LNCaP clone FGC (cell line): Measurements from ENCODE around the gene RXFP3.

ENCODE experiments used
- DNase-seq: peaks from one replicate; pipeline ENCODE4 v3.0.0-alpha.2; 2011; ENCODE audit warnings: low read depth
- H3K4me3 ChIP-seq: 2 replicates; pipeline ENCODE4 v1.5.1; 2011; ENCODE audit warnings: mild to moderate bottlenecking, low read depth, low read length, control low read depth
- CTCF ChIP-seq: IDR thresholded peaks from 2 replicates; pipeline ENCODE4 v1.5.1; 2012; ENCODE audit warnings: mild to moderate bottlenecking; ENCODE audit not compliant: control insufficient read depth, insufficient read depth; ENCODE audit errors: extremely low read depth

The RXFP3 gene

DNA sequence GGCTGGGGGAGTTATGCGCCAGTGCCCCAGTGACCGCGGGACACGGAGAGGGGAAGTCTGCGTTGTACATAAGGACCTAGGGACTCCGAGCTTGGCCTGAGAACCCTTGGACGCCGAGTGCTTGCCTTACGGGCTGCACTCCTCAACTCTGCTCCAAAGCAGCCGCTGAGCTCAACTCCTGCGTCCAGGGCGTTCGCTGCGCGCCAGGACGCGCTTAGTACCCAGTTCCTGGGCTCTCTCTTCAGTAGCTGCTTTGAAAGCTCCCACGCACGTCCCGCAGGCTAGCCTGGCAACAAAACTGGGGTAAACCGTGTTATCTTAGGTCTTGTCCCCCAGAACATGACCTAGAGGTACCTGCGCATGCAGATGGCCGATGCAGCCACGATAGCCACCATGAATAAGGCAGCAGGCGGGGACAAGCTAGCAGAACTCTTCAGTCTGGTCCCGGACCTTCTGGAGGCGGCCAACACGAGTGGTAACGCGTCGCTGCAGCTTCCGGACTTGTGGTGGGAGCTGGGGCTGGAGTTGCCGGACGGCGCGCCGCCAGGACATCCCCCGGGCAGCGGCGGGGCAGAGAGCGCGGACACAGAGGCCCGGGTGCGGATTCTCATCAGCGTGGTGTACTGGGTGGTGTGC, at the start of gene RXFP3:
RXFP3 (plus strand) TSS at position 6 of the 636 bp plus-strand sequence; CDS start at position 361, 355 bp downstream.
- no peak for DNase-seq
- TF ChIP-seq CTCF: no peak
- H3K4me3 ChIP-seq: peak within 1 kb of the TSS; percentile 42

DNA sequence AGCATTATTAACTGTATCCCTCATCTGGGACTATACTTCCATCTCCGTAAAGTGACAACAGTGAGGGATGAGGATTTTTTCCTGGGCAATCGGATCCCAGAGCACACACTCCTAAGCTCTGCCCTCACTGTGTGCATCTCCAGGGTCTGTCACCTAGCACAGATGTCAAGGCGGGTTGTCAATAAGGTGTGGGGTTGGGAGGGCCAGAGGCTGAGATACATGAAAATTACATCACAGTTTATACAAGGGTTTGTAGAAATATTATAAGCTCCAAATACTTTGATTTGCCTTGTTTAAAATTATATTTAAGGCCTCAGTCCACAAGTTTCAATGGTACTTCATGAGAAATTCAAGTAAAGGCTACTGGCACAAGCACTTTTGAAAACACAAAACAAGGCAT, 48.9 kb upstream of the RXFP3 start:
- H3K4me3 ChIP-seq: no peak overlapping the region
- TF ChIP-seq CTCF: no peak
- DNase-seq: no peak

DNA sequence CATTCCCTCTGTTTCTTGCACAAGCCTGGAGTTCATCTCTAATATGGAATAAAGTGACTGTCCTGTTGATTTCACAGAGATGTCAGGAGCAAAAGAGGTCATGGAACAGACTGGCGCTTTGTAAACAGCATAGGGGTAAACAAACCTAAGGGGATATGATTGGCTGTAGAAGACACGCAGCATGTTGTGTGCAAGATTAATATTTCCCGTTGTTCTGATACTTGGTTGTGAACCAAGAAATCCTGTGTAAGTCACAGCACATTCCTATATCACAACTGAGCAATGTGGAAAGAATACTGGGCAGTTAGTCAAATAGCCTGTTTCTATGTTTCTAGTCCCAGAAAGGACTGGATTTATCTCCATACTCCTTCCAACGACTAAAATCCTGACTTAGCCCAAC, 47.6 kb upstream of the RXFP3 start:
- H3K4me3 ChIP-seq: no peak overlapping the region
- DNase-seq: peak; percentile 45
- TF ChIP-seq CTCF: no peak

- DNase-seq: no peak
- H3K4me3 ChIP-seq: no peak overlapping the region
- no peak for TF ChIP-seq CTCF
Observed at GRCh38 chr5:33890131-33891032, 45.8 kb upstream of the RXFP3 start.

DNA sequence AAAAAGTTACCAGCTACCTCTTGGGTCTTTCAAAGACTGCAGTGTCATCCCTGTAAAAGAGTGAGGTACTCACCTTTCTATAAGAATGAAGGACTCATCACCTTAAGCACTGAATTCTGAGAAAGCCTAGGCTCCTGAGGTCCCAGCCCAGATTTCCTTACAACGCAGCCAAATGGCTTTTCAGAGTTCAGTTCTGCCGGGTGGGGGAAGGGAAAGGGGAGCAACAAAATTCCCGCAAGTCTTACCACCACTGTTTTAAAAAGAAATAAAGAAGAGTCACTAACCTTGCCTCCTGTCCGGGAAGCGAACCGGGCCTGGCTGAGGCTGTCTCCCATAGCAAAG, 44.8 kb upstream of the RXFP3 start:
- no peak for DNase-seq
- no peak for TF ChIP-seq CTCF
- no peak overlapping the region for H3K4me3 ChIP-seq

DNA sequence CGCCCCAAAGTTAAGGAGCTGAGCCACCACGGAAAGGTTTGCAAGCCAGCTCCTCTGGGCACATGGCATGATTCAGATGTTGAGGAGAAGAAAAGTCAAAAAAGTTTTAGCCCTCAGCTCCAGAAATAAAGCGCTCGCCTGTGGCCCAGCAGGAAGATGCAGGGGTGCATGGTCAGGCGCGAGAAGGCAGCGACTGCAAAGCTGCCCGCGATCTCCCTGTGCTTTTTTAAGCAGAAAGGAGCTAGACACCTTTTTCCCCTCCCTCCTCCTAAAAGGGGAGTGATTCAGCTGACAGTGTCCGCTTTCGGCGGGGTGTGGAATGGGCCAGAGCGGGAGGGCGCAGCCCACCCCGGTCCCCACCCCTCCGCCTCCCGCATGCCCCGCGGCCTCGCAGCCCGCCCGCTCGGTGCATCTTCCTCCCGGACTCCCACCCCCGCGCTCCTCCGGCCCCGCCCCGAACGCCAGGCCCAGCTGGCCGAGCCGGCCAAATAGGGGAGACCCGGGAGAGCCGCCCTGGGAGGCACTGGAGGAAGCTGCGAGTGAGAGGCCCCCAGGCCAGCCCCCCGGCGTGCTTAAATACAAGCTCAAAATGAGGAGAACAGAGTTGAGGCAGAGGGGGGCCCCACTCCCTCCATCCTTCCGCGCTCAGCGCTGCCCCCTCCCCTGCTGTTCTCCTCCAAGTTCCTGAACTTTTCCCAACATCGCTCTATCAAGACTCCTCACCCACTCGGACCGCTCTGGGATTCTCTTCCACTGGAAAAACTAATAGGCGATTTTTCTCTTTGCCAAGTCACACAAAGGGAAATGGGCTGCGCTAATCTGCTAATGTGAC, 44.2 kb upstream of the RXFP3 start, which contains the start of gene ADAMTS12:
ADAMTS12 (minus strand) TSS at position 203 of the 832 bp plus-strand sequence; CDS start at position 69, 134 bp downstream.
- H3K4me3 ChIP-seq: no peak within 1 kb of the TSS
- DNase-seq: no peak
- TF ChIP-seq CTCF: no peak
